ENCODE measurements around the gene KIF7.
"Not testable (repeated sequence)": the region's sequence is repeated elsewhere in the genome, so short reads cannot be mapped to it uniquely, and the experiment has no call there.

KIF7 gene, protein sequence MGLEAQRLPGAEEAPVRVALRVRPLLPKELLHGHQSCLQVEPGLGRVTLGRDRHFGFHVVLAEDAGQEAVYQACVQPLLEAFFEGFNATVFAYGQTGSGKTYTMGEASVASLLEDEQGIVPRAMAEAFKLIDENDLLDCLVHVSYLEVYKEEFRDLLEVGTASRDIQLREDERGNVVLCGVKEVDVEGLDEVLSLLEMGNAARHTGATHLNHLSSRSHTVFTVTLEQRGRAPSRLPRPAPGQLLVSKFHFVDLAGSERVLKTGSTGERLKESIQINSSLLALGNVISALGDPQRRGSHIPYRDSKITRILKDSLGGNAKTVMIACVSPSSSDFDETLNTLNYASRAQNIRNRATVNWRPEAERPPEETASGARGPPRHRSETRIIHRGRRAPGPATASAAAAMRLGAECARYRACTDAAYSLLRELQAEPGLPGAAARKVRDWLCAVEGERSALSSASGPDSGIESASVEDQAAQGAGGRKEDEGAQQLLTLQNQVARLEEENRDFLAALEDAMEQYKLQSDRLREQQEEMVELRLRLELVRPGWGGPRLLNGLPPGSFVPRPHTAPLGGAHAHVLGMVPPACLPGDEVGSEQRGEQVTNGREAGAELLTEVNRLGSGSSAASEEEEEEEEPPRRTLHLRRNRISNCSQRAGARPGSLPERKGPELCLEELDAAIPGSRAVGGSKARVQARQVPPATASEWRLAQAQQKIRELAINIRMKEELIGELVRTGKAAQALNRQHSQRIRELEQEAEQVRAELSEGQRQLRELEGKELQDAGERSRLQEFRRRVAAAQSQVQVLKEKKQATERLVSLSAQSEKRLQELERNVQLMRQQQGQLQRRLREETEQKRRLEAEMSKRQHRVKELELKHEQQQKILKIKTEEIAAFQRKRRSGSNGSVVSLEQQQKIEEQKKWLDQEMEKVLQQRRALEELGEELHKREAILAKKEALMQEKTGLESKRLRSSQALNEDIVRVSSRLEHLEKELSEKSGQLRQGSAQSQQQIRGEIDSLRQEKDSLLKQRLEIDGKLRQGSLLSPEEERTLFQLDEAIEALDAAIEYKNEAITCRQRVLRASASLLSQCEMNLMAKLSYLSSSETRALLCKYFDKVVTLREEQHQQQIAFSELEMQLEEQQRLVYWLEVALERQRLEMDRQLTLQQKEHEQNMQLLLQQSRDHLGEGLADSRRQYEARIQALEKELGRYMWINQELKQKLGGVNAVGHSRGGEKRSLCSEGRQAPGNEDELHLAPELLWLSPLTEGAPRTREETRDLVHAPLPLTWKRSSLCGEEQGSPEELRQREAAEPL (N-terminal part only)

DNA sequence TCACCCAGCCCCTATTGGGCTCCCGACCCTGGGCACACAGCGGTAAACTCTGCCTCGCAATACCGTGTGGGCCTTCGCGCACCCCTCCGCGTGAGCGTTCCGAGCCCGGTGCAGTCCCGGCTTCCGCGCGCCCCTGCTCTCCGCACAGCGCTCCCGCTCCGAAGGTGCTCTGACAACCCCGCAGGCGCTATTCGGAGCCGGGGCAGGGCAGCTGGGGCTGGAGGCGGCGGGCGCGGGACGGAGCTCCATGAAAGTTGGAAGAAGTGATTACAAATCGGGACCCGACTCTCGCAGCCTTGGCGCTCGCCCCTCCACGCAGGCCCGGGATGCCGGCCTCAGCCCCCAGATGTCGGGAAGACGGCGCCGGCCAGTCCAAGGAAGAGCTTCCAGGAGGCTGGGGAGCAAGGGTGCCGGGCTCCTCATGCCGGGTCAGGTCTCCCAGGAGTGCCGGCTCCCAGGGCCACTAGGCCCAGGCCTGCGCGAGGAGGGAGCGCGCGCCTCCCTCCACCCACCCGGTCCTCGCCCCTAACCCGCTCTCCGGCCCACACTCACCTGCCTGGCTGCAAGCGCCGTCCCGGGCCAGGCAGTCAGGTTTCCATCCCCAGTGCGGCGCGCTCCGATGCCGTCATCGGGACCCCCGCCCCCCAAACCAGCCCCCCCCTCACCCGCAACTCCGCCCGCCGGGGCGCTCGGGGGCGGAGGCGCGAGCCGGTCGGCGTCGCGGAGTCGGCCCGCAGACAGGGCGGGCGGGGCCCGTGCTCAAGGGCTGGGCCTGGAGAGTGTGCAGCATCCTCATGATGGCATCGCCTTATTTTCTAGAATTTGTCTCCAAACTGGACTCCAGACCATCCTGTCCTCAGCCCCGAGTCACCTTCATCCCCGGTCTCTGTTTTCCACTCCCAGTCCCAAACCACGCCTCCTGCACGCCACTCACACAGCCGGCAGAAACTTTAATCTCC, at the start of gene KIF7:
TSS of gene KIF7 (minus strand) at position 621 of the 959 bp plus-strand sequence. CDS start 2,537 bp downstream, outside the sequence.
- no peak for DNase-seq

DNA sequence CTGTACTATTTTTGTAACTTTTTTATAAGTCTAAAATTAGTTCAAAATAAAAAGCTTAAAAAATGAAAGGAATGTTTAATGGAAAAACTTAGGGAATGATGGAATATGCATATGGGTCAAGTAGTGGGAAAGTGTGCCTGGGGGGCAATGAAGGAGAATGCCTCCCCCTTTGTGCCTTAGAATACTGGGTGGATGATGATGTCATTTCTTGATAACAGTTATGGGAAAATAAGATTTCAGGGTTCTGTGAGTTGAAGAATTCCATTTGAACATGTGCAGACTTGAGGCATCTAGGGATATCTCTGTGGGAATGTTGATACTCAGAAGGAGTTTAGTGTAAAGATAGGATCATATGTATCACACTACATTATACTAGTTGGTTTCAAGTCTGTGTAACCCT, 49.1 kb upstream of the KIF7 start:
- no peak for DNase-seq

DNA sequence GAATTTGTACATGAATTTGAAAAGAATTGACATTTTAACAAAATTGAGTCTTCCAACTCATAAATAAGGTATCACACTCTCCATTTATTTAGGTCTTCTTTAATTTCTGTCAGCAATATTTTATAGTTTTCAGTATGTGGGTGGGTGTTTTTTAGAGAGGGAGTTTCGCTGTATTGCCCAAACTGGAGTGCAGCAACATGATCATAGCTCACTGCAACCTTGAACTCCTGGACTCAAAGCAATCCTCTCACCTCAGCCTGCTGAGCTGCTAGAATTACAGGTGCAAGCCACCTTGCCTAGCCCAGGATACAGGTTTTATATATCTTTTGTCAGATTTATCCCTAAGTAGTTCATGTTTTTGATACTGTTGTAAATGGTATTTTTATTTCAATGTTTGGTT, 39.9 kb upstream of the KIF7 start:
- DNase-seq, result no peak

DNA sequence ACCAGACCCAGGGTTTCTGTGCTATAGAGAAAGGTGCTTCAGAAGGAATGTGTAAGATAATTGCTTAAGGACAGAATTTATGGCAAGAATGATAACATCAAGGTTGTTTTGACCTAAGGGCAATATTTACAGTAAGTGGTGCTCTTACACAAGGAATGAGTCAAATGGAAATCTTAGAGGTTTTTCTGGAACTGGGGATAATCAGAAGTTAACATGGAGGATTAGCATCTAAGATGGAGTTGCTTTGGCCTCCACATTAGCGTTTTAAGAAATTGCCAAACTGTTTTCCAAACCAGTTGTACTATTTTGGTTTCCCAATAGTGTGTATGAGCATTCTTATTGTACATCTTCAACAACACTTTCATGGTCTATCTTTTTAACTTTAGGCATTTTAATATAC, 38.4 kb upstream of the KIF7 start:
- no peak for DNase-seq

DNA sequence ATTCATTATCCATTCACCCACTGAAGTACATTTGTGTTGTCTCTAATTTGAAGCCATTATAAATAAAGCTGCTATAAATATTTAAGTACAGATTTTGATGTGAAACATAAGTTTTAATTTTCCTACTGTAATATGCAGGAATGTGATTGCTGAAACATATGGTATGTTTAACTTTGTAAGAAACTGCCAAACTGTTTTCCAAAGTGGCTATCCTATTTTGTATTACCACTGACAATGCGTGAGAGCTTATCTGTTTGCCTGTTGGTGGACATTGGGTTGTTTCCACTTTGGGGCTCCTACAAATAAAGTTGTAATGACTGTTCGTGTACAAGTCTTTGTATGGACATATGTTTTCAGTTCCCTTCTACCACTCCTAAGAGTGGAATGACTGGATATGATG, 37.8 kb upstream of the KIF7 start:
- no peak for DNase-seq

DNA sequence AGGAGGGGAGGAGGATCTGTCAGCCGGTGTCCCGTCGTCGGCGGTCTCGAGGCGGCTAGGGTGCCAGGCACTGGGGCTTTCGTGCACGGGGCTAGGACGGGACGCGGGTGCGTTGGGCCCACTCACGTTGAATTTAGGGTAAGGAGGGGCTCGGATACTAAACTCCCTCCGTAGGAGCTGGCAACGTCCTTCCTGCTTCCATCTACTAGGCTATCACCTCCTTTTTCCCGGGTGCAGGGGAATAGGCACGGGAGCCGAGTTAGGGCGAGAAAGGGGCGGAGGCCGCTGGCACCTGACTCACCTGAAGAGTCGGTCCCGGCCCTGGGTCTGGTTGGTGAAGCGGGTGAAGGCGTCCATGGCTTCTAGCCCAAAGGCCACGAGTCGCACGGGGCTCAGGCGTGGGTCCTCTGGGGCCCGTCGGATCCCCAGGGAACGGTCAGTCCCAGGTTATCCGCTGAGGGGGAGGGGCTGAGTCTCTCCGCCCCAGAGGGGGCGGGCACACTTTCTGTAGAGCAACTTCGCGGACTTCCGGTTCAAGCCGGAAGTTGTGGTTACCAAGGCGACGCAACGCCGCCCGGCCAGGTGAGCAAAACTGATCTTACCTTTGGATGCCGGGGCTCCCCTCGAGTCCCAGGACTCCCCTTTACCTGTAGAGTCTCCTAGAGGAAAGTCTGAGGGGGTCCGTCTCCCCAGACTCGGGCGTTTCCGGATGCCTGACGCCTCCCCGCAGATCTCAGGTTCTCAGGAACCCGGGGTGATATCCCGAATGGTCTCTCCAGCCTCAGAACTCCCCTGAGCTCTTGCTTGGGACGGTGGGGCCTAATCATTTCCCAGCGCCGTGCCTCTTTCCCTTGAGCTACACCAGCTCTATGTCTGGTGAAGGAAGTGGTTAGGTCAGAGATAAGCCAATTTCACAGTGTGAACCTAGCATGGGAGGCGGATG, 35.3 kb upstream of the KIF7 start, which contains the start of the genes PEX11A and WDR93:
TSS of gene PEX11A (minus strand) at position 479 of the 943 bp plus-strand sequence. CDS start at position 357, 122 bp downstream.
TSS of gene WDR93 (plus strand) at position 536 of the 943 bp plus-strand sequence. CDS start 10,936 bp downstream, outside the sequence.
- peak; percentile 87 for DNase-seq

DNA sequence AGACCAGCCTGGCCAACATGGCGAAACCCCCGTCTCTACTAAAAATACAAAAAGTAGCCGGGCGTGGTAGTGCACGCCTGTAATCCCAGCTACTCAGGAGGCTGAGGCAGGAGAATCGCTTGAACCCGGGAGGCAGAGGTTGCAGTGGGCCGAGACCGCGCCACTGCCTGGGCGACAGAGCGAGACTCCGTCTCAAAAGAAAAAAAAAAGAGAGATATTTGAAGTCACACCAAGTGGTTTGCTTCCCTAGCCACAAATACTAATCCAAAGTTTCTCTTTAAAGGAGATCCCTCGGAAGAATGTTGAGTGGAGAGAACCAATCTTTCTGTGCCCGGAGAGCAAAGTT, 34.6 kb upstream of the KIF7 start:
- DNase-seq, result not testable (repeated sequence)

DNA sequence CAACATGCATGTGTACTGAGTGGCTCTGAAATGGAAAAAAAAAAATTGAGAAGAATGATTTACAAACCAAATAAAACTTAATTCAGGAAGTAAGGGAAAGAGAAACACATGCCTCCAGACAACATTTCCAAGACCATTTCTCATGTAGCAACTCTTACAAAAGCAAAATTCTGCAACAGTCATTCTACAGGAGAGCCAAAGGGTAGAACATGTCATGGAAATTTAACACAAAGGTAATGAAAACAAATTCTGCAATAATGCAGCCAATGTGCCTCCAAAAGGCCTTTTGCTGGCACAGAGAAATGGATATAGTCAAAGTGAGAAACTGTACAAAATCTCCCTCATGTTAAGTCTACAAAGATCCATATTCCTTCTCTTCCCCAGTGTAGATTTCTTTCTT, 31.3 kb upstream of the KIF7 start:
- no peak for DNase-seq

DNA sequence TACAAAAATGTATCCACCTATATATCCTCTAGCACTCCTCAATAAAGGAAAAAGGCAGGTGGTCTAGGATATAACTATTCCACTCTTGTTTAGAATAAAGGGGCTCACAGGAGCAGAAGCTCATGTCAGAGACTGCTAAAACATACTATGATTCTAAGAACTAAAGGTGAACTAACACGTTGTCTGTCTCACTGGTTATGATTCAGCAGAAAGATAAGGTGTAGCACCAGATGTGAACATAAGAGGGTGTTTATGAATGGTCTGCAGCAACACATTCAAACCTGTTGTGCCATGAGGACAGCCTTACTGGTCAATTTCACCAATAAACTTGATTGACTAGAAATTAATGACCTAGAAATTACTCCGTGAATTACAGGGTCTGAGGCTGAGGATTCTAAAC, 30.7 kb upstream of the KIF7 start:
- DNase-seq, result no peak

DNA sequence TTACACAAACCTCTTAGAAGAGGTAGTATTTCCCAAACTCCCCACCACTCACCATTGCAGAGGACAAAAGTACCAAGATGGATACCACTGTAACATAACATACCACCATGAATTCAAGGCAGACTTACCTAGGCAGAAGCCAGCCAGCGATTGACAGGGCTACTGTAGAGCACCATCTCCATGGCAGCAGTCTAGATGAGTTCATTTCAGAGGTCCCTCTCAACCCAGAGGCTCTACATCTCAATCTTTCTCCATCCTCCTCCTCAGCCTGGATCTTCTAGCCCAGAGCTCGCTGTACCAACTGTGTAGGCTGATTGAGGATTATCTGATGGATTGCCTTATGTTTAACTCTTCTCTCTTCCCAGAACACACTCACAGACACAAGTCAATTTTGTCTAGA, 25.9 kb upstream of the KIF7 start:
- no peak for DNase-seq

DNA sequence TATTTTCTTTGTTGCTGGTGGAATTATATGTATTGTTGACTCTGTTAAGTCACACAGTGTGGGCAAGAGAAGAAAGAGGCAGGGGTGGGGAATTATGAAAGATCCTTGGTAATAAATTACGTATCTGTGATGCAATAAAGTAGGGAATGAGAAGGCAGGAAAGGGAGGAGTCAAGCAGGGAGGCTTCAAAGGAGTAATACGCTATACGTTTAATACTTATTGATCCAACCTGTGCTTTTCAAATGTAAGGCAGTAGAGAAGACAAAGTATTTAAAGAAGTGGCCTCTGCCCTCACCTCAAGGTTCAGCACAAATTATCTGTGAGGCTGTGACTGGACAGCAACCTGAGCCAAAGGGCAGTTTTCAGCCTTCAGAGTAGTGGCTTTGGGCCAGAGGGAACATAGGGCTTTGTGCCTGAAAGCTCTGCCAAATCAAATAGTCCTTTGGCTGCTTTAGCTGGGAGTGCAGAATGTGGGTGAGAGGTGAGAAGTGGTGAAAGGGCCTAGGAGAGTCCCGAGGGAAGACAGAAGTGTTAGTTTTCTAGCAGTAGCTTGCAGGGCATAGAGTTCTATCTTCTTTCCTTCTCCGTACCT, 25.1 kb upstream of the KIF7 start:
- no peak for DNase-seq

DNA sequence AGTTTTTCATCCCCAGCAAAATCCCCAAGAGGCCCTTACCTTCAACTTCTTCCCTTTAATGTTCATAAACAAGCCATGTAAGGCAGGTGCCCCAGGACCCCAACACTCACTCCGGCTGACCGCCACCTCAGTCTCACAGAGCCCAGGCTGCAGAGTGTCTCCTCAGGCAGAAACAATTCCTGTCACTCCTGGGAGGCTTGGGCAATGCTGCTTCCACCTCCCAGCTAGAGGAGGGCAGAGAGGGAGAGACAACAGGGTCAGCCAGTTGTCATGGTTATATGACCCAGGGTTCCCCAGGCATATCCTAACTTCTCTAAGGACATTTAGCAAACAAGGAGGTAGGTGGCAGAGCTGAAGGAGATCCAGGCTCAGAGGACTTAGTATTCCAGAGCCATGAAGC, 23.9 kb upstream of the KIF7 start, which contains the start of gene PLIN1:
TSS of gene PLIN1 (minus strand) at position 156 of the 400 bp plus-strand sequence. CDS start 1,878 bp downstream, outside the sequence.
- no peak for DNase-seq

DNA sequence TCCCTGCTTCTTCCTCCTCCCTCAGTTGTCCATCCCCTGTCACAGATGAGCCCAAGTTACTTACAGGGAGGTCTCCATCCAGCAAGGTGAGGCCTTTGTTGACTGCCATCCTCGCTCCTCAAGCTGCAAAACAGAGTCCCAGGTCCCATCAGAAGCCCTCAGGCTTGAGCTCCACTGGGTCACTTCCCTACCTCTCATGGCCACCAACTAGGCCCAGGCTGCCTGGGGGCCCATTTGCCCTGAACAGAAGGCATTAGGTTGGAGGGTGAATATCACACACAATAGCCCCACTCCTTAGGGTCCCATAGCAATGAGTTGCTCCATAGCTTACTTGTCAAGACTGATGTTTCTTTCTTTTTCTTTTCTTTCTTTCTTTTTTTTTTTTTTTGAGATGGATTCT, 22.1 kb upstream of the KIF7 start:
- no peak for DNase-seq

DNA sequence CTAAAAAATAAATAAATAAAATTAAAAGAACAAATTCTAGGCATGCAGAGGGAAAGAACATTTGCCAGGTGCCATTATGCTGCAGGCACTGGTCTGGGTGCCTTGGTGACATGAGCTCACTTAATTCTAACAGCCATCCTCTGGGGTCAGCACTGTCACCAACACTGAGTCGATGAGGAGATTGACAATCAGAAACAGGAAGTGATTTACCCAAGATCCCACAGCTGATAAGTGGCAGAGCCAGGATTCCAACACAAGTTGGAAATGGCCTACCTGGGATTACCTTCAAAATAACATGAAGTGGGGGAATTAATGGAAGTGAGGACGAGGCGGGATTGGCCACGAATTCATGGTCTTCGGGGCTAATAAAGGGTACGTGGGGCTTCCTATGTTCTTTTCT, 20.3 kb upstream of the KIF7 start:
- DNase-seq, result no peak

DNA sequence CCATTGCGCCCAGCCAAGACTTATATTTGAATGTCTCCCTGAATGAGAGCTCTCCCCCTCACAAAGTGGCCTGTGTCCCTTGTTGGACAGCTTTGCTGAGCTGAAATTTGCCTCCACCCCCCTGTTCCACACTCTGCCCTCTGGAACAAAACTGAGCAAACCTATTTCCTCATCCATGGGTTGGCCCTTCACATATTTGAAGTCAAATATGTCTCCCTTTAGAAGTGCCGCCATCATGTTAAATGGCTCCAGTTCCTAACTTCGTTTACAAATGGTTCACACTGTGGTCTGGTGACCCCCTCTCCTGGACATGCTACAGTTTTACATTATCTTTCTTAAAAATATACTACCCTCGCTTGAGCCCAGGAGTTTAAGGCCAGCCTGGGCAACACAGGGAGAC, 19.3 kb upstream of the KIF7 start:
- no peak for DNase-seq

DNA sequence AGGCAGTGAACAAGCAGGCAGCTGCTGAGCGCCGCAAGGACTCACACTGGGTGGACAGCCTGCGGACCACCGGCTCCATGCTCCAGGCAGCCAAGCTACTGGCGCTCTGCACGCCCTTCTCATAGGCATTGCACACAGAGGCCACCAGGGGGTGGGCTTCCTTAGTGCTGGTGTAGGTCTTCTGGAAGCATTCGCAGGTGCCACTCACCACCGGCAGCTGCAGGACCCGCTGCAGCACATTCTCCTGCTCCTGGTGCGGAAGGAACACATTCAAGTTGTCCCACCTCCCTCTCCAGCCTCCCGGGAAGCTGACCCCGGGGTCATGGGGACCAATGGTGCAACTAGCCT, 17.9 kb upstream of the KIF7 start:
- DNase-seq, result no peak

DNA sequence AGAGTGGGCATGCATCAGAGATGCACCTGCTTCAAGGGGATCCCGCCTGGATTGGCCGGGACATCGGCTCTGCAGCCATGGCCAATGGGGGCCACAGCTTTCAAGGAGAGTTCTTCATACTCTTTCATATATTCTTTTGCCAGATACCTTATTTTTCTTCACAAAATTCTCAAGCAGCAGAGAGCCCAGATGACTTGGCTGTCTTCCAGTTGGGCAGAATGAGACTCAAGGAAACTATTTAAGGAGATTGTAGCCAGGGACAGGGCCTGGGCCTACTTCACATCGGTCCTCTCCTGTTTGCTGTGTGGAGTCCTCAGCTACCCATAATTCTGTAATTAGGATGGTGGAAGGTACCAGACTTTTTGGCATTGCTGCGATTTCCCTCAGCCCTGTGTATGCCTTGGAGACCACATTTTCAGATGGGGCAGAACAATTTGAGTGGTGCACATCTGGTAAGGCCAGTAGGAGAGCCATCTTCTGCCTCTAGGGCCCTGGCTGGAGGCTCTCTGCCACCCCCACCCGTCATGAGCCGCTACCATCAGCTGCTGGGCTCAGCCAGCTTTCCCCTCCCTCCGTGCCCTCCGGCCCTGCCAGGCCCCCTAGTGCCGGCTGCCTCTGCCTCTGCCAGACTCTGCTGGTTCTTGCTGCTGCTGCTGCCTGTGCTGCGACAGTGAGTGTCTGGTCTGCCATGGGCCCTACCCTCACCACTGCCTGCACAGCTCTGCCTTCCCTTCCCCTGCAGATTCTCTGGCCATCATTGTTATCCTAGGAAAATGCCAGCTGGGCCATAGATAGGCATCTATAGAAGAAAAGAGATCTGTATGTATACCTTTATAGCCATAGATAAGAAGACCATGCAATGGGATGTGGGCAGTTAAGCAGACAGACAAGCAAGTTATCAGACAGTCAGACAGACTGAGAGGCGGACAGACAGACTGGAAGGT, 17.2 kb upstream of the KIF7 start:
- no peak for DNase-seq

DNA sequence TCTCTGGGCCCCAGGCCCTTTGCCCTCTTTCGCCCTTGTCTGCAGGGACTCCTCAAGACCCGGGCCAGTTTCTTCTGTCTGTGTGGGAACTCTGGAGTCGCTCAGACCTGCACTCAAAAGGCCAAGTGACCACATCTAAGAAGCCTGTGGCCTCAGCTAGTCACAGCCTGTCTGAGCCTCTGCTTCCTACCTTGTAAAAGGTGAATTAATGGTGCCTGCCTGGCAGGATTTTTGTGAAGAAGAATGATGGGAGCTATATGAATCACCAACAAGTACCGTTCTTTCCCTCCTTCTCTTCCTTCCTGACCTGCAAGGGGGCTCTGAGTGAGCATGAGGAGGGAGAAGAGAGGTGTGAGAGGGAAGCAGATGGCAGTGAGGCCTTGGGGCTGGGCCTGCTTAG, 16.4 kb upstream of the KIF7 start:
- no peak for DNase-seq
